Measurements from ENCODE around the gene ATP5MK.
"Not testable (repeated sequence)": the region's sequence is repeated elsewhere in the genome, so short reads cannot be mapped to it uniquely, and the experiment has no call there.

Gene ATP5MK

GRCh38 chr10:103395754-103396066 lies 565 bp downstream of the ATP5MK start:
- no peak for DNase-seq

GRCh38 chr10:103394180-103394579 lies 2.1 kb downstream of the ATP5MK start:
- no peak for DNase-seq

- no peak for DNase-seq
These were observed 13.5 kb downstream of the ATP5MK start for GRCh38 chr10:103382769-103383168.

GRCh38 chr10:103374263-103374662 lies 22.0 kb downstream of the ATP5MK start:
- DNase-seq: no peak

GRCh38 chr10:103373544-103373943 lies 22.7 kb downstream of the ATP5MK start:
- DNase-seq: no peak

- peak; percentile 80 for DNase-seq
These were observed 28.3 kb downstream of the ATP5MK start, which contains the start of gene TAF5 for GRCh38 chr10:103367782-103368518. Gene TAF5, plus strand, starts transcription at chr10:103367976. Its CDS starts 14 bp downstream, at chr10:103367990.

GRCh38 chr10:103367379-103367781 lies 28.9 kb downstream of the ATP5MK start:
- DNase-seq: no peak

- not testable (repeated sequence) for DNase-seq
These were observed 35.5 kb downstream of the ATP5MK start for GRCh38 chr10:103360791-103361190.

- DNase-seq: not testable (repeated sequence)
These were observed 36.8 kb downstream of the ATP5MK start for GRCh38 chr10:103359493-103359892.

GRCh38 chr10:103355906-103356599 lies 40.2 kb downstream of the ATP5MK start:
- no peak for DNase-seq

- not testable (repeated sequence) for DNase-seq
These were observed 41.7 kb downstream of the ATP5MK start for GRCh38 chr10:103354567-103354966.

GRCh38 chr10:103353281-103353680 lies 43.0 kb downstream of the ATP5MK start:
- DNase-seq: no peak

GRCh38 chr10:103350517-103351260 lies 45.6 kb downstream of the ATP5MK start, which contains the start of gene PCGF6:
Gene PCGF6, minus strand, starts transcription at chr10:103351140. Its CDS starts 74 bp downstream, at chr10:103351066.
- DNase-seq: peak; percentile 59

- DNase-seq: no peak
These were observed 46.1 kb downstream of the ATP5MK start for GRCh38 chr10:103350175-103350516.

Measured in NCI-H748 treated with DMSO at 0.1 percent for 48 hours (cell line).